ENCODE data around the gene KCNE4. TPM values are rescaled to one million over a fixed set of nuclear protein-coding genes. Genes with fewer than 3 reads are reported as not detected.

Gene KCNE4
- total RNA-seq, 1 experiment from 2014 or later, result not detected

DNA sequence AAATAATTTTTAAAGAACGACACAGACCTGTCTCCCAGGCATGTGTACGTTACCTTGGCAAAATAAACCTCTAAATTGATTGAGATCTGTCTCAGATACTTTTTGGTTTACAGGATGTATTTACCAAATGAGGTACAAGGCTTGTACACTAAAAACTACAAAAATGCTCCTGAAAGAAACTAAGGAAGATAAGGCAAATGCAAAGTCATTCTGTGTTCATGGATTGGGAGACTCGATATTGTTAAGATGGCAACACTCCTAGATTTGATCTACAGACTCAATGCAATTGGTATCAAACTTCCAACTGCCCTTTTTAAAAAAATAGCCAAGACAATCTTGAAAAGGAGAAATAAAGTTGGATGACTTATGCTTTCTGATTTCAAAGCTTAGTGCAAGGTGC lies 11.5 kb upstream of the KCNE4 start:
- no peak for DNase-seq (ENCODE audit: low read depth)

DNA sequence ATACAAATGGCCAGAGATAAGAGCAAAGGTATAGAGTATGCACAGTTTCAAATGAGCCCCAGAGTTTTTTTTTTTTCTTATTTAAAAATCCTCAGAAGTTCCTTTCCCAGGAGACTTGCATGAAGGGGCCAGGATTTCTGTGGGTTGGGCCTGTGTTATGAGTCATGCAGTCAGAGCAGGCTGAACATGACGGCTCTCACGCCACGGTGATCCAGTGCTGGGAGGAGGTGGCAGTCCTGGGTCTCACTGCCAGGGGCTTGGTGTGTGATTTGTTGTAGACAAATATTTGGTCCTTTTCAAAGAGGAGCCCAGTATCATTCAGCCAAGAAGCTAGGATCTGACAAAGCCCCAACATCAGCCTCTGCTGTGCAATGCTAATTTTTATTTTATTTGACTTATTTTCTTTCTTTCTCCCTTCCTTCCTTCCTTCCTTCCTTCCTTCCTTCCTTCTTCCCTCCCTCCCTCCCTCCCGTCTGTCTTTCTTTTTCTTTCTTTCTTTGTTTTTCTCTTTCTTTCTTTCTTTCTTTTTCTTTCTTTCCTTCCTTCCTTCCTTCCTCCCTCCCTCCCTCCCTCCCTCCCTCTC lies 10.4 kb upstream of the KCNE4 start:
- DNase-seq (ENCODE audit: low read depth), result peak; percentile 91

DNA sequence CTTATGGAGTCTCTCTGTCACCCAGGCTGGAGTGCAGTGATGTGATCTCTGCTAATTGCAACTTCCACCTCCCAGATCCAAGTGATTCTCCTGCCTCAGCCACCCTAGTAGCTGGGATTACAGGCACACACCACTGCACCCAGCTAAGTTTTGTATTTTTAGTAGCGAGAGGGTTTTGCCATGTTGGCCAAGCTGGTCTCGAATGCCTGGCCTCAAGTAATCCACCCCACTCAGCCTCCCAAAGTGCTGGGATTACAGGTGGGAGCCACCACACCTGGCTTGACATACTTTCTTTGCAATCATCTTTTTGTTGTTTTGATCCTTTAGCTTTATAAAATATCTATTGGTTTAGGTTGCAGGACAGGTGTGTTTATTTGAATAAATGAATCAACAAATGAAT lies 9.7 kb upstream of the KCNE4 start:
- DNase-seq (ENCODE audit: low read depth), result no peak

DNA sequence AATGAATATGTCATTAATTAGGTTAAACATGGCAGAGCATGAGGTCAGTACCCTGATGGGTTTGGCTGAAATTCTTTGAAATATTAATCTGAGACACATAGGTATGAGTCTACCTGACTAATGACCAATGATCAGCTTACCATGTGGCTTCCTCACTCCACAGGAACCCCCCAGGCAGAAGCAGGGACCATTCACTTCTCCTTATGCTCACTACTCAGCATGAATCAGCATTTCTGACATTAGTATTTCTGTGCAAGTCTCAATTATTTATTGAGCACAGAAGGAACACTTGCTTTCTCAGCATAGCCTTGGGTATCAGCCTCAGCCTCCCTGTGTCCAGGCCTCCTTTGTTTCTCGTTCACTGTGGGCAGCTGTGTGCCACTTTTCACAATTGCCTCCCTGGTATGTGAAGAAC lies 9.3 kb upstream of the KCNE4 start:
- peak; percentile 43 for DNase-seq (ENCODE audit: low read depth)

DNA sequence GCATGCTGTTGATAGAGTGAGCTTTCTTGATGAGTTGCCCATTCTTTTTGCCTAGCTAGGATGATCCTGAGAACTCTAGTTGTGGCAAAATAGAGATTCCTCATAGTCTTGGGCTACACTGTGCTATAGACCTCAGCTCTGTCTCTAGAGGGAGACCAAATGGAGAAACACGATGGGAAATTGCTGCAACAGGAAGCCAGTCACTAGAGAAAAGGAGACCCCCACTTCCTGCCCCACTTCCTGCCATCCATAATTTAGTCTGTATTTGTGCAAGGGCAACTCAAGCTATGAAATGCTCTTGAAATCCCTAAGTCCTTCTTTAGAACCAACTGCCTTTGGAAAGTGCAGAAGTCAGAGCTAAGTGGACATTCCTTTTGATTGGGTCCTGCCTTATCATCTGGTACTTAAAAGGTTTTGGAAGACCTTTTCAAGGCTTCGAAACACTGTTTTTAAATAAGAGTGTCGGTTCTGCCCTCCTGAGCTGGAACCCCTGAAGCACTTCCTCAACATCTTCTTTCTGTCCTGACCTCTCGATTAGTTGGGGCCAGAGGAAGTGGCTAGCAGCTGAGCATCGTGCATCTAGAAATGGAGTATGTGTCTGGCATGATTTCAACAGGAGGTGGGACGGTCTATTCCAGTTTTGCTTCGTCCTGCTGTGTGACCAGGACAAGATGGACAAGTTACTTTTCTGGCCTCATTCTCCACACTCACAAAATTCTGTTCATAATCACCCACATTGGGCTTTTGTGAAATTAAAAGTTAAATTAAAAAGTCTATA lies 8.6 kb upstream of the KCNE4 start:
- no peak for DNase-seq (ENCODE audit: low read depth)

DNA sequence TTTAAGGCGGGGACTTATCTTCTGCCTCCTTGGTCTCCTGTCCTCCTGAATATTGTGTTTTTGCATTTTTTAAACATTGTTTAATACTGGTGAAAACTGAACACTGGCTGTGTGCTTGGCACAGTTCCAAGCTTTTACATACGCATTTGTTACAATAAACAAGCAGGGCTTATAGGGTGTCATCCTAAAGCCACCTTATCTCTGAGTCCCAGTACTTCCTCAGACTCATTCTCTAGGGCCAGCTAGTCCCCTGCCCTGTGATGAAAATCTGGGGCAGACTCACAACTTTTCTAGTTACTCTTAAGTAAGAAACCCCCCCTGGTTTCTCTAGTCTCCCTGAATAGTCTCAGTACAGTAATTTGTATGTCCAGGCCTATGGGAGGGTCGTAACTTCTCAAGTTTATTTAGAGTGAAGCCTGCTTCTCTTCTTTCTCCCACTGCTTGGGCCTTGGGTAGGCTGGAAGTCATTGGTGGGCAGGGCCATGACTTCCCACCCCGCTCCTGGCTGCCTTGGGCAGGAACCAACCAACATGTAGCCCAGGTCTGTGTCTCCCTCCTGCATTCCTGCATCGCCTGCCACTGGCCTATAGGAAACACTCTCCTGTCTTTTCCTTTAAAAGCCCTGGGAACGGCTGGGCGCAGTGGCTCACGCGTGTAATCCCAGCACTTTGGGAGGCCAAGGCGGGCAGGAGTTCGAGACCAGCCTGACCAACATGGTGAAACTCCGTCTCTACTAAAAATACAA lies 7.7 kb upstream of the KCNE4 start:
- DNase-seq (ENCODE audit: low read depth), result no peak

DNA sequence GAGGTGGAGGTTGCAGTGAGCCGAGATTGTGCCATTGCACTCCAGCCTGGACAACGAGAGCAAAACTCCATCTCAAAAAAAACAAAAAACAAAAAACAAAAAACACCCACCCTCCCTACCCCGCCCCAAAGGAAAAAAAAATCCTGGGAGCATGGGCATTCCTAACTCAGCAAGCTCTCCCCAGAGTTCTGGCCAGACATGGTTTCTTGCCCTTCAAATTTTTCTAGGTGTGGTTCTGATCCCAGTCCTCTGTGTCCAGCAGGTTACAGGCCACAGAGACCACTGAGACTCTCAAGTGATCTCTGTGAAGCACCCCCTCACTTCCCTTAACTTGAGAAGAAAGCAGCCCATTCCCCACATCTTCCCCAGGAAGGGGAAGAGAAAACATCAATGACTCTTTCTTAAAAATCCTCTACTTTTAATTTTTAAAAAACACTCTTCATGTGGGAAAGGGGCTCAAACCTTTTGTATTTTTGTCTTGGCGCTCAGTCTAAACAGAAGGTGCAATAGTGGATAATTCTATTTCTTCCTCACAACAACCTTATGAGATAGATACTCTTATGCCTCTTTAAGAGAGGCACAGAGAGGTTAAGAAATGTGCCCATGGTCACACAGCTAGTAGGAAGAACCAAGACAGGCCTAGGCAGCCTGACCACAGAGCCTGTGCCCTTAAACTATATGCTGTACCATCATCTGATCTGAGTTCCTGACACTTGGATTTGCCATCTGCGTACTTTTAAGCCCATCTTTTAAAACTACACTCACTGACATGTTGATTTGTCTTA lies 6.9 kb upstream of the KCNE4 start:
- no peak for DNase-seq (ENCODE audit: low read depth)

DNA sequence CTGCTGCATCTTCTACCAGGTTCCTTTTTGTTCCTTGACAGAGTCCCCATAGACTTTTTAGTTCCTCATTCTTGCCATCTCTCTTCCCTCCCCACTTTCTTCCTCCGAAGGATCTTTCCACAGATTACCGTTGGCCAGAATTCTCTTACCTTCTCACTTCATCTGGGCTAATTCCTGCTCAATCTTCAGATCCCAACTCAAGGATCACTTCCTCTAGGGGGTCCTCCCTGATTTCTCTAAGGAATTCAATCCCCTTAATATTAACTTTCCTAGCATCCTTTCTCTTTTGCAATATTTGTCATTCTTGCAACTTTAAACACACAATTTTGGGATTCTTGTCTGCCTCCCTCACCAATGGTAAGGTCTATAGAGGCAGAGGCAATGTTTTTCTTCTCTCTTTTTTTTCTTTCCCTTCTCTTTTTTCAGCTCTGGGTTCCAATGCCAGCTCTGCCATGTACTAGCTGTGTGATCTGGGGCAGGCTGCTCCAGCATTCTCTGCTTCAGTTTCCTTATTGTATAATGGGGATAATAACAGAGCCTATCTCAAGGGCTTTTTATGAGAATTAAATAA lies 5.4 kb upstream of the KCNE4 start:
- DNase-seq (ENCODE audit: low read depth), result no peak

DNA sequence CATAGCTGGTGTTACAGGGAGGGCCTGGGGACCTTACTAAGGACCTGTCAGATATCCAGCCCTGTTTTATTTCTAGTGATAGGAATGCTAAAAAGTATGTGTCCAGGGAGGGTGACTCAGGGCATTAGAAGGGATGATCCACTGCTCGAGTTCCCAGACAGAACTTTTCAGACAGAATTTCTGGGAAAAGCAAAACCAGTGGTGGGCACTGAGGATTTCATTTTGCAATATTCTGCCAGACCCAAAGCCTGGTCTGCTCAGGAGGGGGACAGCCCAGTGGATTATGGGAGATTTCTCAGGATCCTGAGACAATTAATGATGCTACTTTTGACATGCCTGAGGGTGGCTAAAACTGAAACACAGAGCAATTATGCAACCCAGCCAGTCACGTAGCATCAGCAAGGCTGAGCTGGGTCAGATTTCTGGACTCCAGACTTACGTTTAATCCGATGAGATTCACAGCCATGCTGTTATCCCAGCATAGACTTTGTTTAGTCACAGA lies 4.7 kb upstream of the KCNE4 start:
- peak; percentile 30 for DNase-seq (ENCODE audit: low read depth)

DNA sequence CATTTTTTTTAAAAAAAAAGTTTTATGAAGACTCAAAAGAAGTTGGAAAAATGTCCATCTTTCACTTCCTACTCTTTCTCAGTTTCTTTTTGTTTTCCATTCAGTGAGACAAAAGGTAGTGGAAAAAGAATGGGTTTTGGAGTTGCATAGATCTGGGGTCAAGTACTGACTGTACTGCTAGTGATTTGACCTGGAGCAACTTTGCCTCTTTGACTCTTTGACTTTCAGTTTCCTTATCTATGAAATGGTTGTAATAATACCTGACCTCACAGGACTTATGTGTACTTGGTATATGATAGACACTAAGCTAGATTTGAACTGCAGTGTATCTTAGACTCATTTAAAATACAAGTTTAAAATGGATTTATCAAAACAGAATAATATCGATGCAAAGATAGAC lies 3.5 kb upstream of the KCNE4 start:
- no peak for DNase-seq (ENCODE audit: low read depth)

DNA sequence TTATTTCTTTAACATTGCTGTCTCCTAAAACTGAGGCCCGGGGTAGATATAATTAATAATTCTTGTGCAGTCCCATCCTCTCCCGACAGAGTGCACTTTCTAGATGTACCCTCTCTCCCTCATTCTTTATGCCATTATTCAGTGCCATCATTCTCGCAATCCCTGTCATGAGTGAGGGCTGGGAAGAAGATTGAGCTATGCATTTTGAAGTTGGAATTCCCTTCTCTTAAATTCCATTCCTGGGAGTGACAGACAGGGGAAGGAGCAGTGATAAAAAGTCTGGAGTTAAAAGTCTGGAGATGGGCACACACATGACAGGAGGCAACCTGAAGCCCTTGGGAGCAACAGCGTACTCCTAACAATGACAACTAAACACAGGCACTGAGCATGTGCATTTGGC lies 2.6 kb upstream of the KCNE4 start:
- no peak for DNase-seq (ENCODE audit: low read depth)

DNA sequence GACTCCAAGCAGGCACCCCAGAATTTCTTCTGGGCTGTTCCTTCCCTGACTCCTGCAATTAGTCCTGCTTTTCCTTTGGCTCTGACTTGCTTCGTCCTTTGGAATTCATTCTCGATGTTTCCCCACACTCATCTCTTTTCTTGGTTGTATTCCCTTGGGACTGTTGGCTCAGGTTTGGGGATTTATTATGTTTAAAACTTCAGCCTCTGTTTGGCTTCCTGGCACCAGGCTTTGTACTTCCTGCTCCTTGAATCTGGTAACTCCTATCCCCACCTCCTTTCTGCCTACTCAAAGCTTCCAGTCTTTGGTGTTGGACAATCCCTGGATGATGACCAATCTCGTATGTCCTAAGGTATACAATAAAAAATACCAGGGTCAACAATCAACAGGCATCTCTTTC lies 1.8 kb upstream of the KCNE4 start:
- no peak for DNase-seq (ENCODE audit: low read depth)

DNA sequence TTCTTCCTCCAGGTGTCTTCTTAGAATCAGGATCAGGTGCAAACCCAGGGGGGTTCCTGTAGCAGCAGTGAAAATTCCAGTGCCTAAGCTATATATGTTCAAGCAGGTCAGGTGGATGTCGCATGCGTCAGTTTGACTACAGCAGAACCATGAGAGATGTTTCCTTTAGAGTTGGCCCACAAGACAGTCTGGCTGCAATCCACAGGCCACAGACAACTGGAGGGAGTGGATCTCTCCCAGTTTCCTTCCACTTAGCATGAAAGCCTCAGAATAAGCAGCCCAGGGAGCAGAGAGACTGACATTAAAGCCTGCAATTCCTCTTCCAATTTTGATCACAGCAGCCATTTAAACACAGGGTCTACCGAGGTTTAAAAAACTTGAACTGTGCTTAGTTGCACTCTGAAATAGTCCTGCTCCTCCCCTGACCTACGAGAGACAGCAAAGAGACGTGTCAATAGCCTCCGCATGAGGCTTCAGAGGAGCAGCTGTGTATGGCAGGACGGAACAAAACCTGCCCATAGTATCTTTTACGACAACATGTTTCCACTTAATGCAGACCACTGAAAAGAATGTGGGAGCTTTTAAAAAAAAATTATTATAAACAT lies 988 bp upstream of the KCNE4 start:
- DNase-seq (ENCODE audit: low read depth), result no peak

DNA sequence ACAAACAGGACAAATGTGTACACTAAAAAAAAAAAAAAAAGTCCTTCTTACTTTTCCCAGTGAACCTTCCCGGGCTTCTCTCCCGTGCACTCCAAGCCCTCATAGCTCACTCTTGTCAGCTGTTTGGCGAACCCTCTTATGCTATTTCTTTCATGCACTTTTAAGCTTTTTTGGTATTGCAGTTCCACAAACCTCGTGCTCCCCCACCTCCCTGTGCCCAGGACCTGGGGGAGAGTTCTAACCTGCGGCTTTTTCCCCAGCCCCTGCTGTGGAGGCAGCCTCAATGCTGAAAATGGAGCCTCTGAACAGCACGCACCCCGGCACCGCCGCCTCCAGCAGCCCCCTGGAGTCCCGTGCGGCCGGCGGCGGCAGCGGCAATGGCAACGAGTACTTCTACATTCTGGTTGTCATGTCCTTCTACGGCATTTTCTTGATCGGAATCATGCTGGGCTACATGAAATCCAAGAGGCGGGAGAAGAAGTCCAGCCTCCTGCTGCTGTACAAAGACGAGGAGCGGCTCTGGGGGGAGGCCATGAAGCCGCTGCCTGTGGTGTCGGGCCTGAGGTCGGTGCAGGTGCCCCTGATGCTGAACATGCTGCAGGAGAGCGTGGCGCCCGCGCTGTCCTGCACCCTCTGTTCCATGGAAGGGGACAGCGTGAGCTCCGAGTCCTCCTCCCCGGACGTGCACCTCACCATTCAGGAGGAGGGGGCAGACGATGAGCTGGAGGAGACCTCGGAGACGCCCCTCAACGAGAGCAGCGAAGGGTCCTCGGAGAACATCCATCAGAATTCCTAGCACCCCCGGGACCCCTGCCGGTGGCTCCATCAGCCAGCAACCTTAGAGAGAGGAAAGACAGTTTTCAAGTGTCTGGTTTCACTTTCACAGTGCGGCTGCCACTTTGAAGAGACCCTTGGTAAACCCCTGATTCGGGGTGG lies 826 bp downstream of the KCNE4 start:
- no peak for DNase-seq (ENCODE audit: low read depth)

DNA sequence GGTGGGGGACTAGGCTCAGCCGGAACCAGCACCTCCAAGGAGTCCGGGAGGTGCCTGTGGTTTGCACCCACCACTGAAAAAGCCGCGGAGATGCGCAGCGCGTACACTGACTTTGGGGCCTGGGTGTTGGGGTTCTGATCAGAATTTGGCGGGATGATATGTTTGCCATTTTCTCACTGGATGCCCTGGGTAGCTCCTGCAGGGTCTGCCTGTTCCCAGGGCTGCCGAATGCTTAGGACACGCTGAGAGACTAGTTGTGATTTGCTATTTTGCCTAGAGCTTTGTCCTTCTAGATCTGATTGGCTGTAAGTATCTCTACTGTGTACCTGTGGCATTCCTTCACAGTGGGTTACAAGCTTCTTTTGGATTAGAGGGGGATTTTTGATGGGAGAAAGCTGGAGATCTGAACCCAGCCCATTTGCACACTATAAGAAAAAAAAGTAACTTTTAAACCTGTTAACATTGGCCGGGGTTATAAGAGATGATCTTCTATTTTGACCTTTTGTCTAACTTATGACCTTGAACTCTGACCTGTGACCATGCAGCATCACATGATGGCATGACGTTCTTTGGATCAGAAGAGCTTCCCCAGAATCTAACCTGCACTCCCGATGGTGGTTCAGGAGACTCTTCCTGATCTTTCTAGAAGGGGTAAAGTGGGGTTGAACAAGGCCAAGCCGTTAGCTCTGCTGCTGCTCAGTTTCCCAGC lies 1.6 kb downstream of the KCNE4 start:
- no peak for DNase-seq (ENCODE audit: low read depth)

DNA sequence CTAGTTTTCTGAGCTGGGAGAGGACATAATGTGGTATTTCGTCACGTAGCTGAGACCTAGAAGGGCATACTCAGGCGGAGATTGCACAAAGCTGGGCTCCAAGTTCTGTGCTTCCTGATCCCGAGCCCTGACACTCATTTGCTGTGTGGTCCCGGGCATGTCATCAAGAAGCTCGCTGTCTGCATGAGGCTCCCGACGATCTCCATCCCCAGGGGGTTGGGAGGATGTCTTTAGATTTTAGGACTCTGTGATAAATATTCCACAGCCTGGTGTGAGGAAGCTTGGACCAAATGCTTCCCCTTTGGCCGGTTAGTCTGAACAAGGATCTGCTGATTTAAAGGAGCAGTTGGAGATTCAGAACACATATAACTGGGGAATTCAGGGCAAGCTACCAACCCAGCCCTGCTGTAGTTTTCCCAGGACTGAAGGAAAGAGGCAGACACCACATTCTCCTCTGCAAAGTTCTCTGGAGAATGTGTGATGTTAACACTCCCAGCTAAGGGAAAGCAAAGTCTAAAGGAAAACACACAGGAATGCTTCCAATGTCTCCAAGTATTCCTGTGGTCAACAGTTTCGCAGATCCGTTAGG lies 2.3 kb downstream of the KCNE4 start:
- no peak for DNase-seq (ENCODE audit: low read depth)

DNA sequence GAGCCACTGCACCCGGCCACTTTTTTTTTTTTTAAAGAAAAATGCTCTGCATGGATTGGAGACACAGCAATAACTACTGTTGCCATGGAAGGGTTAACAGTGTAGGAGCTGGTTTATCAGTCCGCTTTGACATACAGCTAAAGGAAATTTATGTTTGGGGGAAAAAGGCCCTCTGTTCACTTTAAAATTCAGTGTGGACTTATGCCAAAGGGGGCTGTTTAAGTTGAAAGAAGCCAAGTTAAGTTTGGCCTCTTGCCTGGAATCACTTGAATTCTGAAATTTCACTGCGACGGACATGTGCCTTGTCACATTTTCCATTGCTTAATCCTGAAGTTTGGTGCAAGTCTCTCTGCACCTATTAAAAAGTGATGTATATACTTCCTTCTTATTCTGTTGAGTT lies 3.1 kb downstream of the KCNE4 start:
- DNase-seq (ENCODE audit: low read depth), result no peak

DNA sequence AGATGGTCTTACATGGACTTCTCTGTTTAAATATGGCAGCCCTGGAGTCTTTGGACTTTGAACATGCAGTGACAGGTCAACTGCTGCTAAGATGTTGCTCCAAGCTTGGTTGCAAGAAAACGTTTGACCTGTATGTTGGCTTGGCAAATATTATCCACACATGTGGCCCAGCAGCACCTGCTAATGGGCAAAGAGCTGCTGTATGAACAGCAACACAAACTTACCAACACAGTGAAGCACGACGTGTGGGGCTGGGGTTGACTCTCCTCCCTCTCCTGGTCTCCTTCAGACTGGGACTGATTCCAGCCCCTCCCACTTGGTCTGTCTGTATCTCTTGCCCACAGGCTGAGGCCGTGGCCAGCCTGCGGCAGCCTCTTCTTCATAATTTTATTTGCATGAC lies 3.8 kb downstream of the KCNE4 start:
- DNase-seq (ENCODE audit: low read depth), result no peak
